NCI-H146 treated with DMSO at 0.1 percent for 48 hours (cell line): ENCODE data around the gene PBX1.

Experiments
- DNase-seq: peaks from one replicate; lab custom pipeline; 2025; ENCODE audit not compliant: unreplicated experiment; lab: John Stamatoyannopoulos, UW

The PBX1 gene

GRCh38 chr1:164748253-164748899 is 189.4 kb downstream of the PBX1 start:
- DNase-seq = no peak

GRCh38 chr1:164753521-164754077 is 194.6 kb downstream of the PBX1 start:
- DNase-seq = no peak

GRCh38 chr1:164754088-164754600 is 195.2 kb downstream of the PBX1 start:
- DNase-seq = no peak

- no peak for DNase-seq
Observed at GRCh38 chr1:164755690-164756089, 196.7 kb downstream of the PBX1 start.

GRCh38 chr1:164756741-164757140 is 197.8 kb downstream of the PBX1 start:
- DNase-seq = no peak

- DNase-seq = no peak
Observed at GRCh38 chr1:164757625-164758024, 198.6 kb downstream of the PBX1 start.

- no peak for DNase-seq
Observed at GRCh38 chr1:164759144-164759920, 200.3 kb downstream of the PBX1 start.

GRCh38 chr1:164759979-164760469 is 201.0 kb downstream of the PBX1 start:
- DNase-seq = no peak

- DNase-seq = no peak
Observed at GRCh38 chr1:164760569-164760968, 201.6 kb downstream of the PBX1 start.

GRCh38 chr1:164761009-164761408 is 202.0 kb downstream of the PBX1 start:
- no peak for DNase-seq

GRCh38 chr1:164763098-164763497 is 204.1 kb downstream of the PBX1 start:
- DNase-seq = no peak

GRCh38 chr1:164764333-164764732 is 205.3 kb downstream of the PBX1 start:
- no peak for DNase-seq

GRCh38 chr1:164765557-164765956 is 206.6 kb downstream of the PBX1 start:
- DNase-seq = no peak

GRCh38 chr1:164765992-164766720 is 207.2 kb downstream of the PBX1 start:
- no peak for DNase-seq

- DNase-seq = no peak
Observed at GRCh38 chr1:164767752-164768402, 208.9 kb downstream of the PBX1 start.

- DNase-seq = no peak
Observed at GRCh38 chr1:164768619-164769018, 209.6 kb downstream of the PBX1 start.

- DNase-seq = no peak
Observed at GRCh38 chr1:164769486-164770130, 210.6 kb downstream of the PBX1 start.

GRCh38 chr1:164770131-164770529 is 211.1 kb downstream of the PBX1 start:
- no peak for DNase-seq

GRCh38 chr1:164771041-164771618 is 212.1 kb downstream of the PBX1 start:
- DNase-seq = no peak
